T follicular helper cell (primary cell): ENCODE data around the gene DENND6B.

ENCODE experiments used
- DNase-seq: peaks from one replicate; pipeline ENCODE4 v3.0.0-alpha.2; 2020; ENCODE audit warnings: low read depth

DENND6B gene

DNA sequence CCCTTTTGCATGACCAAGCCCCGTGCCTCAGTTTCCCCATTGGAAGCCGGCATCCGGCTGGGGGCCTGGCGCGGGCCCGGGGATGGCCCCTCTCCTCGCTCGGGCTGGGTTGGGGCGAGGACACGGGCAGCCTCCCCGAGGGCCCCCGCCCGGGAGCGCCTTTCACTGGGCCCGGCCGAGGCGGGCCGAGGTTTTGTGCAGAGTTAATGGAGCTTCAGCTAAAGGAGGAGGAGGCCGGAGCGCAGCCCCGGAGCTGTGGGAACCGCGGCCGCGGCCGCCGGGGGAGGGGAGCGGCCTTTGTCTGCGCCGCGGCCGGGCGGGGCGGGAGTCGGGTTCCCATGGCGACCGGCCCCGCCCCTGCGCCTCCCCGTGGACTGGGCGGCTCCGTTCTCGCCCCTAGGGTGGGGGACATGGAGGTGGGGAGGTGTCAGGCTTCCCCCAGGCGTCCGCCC lies 55.3 kb downstream of the DENND6B start:
- DNase-seq = peak; percentile 37

- peak; percentile 55 for DNase-seq
These were observed 56.0 kb downstream of the DENND6B start for GRCh38 chr22:50270666-50271394.

DNA sequence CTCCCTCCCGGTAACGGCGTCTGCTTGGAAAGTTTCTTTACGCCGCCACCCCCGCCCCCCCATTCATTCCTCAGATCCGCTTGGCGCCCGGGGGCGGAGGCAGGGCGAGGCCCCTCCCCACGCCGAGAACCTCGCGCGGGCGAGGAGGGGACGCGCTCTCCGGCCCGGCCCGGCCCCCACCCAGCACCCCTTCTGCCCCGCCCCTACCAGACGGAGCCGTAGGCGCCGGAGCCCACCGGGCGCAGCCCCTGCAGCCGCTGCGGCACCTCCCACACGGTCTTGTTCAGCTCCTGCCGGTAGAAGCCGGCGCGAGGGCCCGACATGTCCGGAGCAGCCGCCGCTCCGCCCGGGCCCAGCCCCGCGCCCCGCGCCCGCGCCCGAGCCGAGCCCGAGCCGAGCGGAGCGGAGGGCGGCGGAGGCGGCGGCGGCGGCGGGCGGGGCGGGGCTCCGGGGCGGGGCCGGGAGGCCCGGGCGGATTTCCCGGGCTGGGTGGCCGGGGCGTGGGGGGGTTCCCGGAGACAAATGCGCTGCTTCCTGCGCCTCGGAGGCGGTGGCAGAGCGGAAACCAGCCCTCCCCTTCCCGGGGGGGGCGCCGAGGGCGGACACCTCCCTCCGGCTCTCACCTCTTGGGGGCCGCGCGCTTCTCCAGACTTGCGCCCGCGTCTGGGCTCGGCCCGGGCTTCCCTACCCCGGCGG lies 56.7 kb downstream of the DENND6B start, which contains the start of gene MAPK11:
MAPK11 (minus strand) TSS at position 411 of the 696 bp plus-strand sequence; CDS start at position 323, 88 bp downstream.
- peak; percentile 52 for DNase-seq

GRCh38 chr22:50269573-50269969 lies 57.2 kb downstream of the DENND6B start:
- DNase-seq = no peak

DNA sequence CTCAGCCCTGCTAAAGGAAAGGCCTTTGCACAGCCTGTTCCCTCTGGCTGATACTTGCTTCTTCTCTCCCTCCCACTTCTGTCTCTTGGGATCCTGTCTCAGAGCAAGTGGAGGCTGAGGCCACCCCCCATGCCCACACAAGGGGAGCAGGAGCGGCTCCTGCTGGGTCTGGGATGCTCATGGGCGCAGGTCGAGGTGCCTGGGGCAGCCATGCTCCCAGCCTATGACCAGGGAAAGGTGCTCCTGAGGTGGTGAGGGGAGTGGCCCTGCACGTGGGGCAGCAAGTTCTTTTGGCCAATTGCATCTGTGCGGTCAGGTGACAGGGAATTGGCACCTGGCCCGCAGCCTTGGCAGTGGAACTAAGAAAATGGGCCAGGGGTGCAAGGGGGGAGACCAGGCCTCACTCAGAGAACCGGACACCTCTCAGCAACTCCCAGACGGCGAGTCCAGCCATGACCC lies 58.1 kb downstream of the DENND6B start:
- no peak for DNase-seq

DNA sequence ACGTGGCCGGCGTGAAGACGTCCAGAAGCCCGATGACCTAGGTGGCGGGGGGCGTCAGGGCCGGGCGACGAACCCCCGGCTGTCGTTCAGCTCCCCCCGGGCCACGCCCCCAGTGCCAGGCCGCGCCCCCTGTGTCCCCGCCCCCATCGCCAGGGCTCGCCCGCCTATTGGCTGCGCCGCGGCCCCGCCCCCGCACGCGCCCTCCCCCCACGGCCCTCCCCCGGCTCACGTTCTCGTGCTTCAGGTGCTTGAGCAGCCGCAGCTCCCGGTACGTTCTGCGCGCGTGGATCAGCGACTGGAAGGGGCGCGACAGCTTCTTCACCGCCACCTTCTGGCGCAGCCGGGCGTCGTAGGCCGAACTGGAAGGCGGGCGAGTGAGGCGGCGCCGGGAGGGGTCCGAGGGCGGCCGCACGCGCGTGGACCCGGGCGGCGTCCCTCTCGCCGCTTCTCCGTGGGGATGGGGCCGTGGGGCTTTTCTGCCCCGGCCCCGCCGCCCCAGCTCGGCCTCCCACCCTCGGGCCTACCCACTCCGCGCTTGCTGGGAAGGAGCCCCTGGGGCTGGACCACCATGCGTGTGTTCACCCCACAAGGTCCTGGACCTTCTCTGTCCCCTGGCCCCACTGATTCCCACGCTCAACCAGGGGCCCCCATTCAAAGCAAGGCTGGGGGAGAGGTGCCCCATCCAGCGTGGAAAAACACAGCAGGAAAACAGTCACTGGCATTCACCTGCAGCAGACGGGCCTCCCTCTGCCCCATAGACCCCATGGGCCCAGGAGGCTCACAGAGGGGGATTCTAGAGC lies 59.0 kb downstream of the DENND6B start:
- DNase-seq = peak; percentile 40

GRCh38 chr22:50266994-50267393 lies 59.8 kb downstream of the DENND6B start:
- DNase-seq = no peak

DNA sequence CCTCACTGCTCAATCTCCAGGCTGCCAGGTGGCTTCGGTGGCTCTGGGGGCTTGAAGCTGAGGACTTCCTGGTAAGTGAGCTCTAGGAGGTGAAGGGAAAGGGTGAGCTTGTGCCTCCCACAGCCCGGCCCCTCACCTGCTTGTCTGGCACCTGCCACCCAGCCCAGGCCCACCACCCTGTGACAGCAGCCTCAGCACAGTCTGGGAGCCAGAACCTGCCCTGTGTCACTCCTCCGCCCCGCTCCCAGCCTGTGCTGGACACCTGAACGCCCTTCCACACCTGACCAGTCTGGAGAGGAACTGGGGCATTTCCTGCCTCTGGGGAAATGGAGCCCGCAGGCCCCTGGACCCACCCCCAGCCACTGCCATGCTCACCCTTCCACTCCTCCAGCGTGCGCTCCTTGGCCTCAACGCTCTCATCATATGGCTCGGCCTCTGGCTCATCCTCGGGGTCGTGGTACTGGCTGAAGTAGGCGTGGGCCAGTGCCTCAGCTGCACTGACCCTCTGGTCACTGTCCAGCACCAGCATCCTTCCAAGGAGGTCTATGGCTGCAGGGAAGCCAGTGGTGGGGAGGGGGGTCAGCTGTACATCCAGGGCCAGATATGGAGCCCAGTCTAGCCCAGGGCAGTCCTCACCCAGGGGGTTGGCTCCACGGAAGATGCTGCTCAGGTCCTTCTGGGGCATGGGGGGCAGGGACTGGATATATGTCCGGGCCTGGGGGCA lies 61.7 kb downstream of the DENND6B start:
- no peak for DNase-seq

DNA sequence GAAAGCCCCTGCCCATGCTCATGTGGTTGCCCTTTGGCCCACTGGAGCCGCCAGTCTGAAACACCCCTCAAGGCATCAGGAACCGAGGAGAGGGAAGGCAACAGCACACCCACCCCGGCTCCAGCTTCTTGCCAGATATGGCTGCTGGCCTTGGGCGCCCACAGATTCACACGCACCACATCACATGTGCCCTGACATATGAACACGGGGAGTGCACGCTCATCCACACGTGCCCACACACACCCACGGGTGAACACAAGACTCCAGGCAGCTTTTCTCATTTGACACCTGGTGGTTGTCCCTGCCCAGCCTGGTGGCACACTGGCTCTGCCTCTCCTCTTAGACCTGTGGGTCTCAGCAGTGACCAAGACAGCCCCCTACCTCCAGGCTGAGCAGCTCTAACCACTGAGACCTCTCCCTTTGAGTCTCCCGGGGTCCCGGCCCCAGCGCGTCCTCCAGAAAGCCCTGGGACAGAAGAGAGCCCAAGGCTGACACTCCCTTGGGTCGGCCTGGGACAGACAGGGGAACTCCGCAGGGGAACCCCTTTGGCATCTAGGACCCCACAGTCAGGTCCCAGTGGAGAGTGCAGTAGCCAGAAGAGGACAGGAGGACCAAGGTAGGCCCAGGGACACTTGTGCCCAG lies 62.6 kb downstream of the DENND6B start:
- DNase-seq = no peak

DNA sequence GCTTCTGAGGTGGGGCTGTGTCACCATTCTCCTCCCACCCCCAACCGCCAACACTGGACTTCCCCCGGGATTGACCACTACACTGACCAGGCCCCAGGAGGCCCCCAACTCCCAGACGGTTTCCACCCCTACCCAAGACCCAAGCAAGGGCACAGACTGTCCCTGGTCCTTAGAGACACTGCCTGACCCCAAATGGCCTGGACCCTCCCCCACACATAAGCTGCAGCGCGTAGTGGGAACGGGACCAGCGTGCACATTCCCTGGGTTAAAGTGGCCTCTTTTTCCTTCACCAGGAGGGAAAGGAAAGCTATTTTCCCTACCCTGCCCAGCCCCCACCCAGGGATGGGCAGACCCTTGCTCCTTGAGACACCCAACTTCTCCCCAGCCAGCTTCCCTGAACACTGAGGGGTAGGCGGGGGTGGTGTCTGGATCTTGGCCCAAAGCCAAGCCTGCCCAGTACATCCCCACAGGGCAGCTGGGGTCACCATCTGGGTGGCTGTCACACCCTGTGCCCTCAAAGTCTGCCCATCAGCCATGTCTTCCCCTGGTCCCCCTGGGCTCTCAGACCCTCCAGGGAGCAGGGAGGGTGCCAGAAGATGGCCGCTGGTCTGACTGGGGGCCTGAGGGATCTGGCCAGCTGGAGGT lies 63.7 kb downstream of the DENND6B start:
- DNase-seq = no peak

DNA sequence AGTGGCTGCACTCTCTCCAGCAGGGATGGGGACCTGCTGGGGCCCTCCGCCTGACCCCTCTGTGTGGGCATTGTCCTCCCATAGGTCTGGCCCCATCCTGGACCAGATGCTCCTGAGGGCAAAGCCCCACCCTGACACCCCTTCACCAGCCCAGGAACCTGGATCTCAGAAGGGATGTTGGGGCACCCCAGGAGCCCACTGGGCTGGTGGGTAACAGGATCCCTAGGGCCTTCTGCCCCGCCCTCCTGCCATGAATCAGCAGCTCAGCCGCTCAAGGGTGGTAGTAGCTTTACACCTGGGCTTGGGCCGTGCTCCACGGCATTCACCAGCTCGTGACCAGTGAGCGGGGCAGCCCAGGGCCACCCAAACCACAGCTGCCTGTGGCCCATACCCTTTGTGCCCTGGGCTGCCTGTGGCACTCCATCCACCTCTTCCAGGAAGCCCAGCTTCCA lies 64.3 kb downstream of the DENND6B start:
- DNase-seq = no peak

- DNase-seq = no peak
These were observed 65.0 kb downstream of the DENND6B start, which contains the start of gene MAPK12 for GRCh38 chr22:50261615-50262459. MAPK12 (minus strand) TSS chr22:50261683; CDS start chr22:50261509, 174 bp downstream.

GRCh38 chr22:50260801-50261614 lies 65.8 kb downstream of the DENND6B start:
- no peak for DNase-seq

DNA sequence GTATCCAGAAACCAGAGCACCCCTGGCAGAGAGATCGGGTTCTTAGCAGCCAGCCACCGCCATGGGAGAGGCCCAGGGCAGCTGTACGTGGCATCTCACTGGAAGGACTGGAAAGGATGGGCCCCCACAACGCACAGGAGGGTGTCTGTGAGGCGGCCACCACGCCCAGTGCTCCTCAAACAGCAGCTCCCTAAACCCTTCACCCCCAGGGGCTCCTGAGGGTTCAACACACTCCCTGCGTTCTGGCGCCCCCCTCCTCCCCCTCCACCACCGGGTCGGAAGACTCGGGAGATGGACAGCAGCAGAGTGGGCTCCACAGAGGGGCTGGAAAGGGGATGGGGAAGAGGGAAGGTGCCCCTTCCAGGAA lies 66.4 kb downstream of the DENND6B start:
- no peak for DNase-seq

DNA sequence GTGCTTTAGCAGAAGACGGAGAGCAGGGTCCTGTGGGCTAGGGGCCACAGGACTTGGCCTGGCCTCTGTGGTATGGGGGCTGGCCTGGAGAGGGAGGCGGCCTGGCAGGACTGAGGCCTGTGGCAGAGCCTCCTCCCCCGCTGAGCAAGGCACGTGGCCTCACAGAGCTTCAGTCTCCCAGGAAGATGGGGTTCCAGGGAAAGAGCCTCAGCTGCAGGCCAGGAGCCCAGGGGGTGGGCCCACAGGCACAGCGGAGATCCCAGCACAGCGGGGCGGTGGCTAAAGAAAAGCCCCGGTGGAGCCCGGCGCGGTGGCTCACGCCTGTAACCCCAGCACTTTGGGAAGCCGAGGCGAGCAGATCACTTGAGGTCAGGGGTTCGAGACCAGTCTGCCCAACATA lies 67.5 kb downstream of the DENND6B start:
- no peak for DNase-seq
